NCI-H1092 treated with DMSO at 0.1 percent for 48 hours (cell line): Measurements from ENCODE around the gene KBTBD13.
"Not testable (repeated sequence)": the region's sequence is repeated elsewhere in the genome, so short reads cannot be mapped to it uniquely, and the experiment has no call there.

Source experiments
- DNase-seq: peaks from one replicate; lab custom pipeline; 2025; lab: John Stamatoyannopoulos, UW

Gene KBTBD13

DNA sequence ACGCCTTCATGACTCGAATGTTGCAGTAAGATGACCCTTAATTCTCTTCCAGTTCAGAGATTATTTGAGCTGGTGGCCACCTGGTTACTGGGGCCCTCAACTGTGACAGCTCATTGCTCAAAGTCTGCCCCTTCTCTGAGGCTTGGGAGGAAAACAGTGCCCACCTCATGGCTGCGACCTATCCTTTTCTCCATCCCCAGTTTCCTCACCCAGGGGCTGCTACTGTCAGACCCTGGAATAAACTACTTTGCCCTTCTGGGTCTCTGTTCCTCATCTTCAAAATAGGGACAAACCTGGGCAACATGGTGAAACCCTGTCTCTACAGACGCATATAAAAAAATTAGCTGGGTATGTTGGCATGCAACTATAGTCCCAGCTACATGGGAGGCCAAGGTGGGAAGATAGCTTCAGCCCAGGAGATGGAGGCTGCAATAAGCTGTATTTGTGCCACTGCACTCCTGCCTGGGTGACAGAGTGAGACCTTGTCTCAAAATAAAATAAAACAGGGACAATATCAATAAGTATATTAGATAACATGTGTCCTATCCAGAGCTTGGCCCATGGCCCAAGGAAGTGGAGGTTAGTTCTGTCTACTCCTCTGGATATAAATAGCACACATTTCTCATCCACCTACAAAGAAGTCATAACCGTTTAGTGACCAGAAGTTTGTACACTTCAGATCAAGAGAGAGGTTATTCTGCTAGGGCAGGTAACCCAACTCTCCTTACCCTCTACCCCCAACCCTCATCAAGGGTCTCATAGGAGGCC, 6.6 kb upstream of the KBTBD13 start:
- no peak for DNase-seq

DNA sequence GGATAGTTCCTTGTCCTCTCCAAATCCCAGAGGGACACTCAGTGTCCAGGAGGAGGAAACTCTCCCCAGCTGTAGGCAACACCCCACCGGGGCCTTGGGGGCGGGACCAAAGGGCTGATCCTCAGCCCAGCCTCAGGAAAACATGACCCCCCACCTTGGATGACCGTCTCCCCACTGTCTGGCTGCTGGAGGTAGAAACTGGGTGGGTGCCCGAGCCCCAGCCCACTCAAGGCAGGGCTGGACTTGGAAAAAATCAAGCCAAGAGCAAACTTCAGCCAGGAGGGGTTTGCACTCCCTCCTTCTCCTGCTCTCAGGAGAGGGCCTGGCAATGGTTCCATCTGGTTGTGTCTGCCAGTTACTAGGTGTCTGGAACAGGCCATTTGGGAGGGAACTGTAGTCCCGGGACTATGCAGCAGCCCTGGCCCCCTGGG, 5.2 kb upstream of the KBTBD13 start:
- DNase-seq, result no peak

DNA sequence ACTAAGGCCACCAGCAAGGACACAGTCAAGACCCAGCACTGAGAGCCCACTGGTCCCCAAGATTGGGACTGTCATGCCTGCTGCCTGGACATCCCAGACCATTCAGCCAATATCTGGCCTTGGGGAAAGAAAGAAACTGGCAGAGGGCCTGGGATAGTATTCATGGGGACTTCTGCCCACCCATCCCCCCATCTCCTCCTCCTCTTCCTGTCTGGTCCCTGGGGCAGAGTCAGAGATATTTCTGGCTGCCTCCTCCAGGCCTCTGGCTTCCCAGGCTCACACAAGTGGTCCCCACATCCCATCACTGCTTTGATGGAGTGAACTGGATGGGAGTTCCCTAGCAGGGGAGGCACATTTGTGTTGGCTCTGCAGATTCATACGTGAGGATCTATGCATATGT, 4.5 kb upstream of the KBTBD13 start:
- no peak for DNase-seq

DNA sequence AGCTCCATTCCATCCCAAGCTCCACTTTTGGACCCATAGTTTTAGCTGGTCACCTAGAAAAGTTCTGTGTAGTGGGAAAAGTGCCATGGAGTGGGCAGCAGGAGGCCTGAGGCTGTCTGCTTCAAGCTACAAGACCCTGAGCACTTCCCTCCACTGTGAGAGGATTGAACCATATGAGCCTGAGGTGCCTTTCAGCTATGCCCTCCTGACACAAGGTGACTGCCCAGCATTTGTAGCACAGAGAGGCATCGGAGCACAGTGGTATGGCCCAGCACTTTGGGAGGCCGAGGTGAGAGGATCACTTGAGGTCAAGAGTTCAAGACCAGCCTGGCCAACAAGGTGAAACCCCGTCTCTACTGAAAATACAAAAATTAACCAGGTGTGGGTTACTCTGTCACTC, 3.9 kb upstream of the KBTBD13 start:
- DNase-seq, result no peak

DNA sequence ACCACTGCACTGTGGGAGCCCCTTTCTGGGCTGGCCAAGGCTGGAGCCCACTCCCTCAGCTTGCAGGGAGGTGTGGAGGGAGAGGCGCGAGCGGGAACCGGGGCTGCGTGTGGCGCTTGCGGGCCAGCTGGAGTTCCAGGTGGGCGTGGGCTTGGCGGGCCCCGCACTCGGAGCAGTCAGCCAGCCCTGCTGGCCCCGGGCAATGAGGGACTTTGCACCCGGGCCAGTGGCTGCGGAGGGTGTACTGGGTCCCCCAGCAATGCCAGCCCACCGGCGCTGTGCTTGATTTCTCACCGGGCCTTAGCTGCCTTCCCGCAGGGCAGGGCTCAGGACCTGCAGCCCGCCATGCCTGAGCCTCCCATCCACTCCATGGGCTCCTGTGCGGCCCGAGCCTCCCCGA, 1.6 kb upstream of the KBTBD13 start:
- DNase-seq, result not testable (repeated sequence)

DNA sequence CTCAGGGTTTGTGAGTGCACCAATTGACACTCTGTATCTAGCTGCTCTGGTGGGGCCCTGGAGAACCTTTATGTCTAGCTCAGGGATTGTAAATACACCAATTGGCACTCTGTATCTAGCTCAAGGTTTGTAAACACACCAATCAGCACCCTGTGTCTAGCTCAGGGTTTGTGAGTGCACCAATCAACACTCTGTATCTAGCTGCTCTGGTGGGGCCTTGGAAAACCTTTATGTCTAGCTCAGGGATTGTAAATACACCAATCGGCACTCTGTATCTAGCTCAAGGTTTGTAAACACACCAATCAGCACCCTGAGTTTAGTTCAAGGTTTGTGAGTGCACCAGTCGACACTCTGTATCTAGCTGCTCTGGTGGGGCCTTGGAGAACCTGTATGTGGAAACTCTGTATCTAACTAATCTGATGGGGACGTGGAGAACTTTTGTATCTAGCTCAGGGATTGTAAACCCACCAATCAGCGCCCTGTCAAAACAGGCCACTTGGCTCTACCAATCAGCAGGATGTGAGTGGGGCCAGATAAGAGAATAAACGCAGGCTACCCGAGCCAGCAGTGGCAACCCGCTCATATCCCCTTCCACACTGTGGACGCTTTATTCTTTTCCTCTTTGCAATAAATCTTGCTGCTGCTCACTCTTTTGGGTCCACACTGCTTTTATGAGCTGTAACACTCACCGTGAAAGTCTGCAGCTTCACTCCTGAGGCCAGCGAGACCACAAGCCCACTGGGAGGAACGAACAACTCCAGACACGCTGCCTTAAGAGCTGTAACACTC, 745 bp upstream of the KBTBD13 start:
- DNase-seq, result not testable (repeated sequence)

DNA sequence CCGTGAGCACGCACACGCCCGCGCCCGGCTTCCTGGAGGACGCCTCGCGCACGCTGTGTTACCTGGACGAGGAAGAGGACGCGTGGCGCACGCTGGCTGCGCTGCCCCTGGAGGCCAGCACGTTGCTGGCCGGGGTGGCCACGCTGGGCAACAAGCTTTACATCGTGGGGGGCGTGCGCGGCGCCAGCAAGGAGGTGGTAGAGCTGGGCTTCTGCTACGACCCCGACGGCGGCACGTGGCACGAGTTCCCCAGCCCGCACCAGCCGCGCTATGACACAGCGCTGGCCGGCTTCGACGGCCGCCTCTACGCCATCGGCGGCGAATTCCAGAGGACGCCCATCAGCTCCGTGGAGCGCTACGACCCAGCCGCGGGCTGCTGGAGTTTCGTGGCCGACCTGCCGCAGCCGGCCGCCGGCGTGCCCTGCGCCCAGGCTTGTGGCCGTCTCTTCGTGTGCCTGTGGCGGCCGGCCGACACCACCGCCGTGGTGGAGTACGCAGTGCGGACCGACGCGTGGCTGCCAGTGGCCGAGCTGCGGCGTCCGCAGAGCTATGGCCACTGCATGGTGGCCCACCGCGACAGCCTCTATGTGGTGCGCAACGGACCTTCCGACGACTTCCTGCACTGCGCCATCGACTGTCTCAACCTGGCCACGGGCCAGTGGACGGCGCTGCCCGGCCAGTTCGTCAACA, 890 bp downstream of the KBTBD13 start:
- DNase-seq, result no peak

DNA sequence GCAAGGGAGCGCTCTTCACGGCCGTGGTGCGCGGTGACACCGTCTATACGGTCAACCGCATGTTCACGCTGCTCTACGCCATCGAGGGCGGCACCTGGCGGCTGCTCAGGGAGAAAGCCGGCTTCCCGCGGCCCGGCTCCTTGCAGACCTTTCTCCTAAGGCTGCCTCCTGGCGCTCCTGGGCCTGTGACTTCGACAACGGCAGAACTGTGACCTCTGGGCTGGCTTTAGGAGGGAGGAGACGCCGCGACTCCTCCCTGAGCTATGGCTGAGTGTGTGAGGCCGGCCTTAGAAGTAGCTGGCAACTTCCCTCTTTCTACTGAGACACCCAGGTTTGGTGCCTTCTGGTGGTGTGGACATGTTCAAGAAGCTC, 1.4 kb downstream of the KBTBD13 start:
- DNase-seq, result peak; percentile 6

DNA sequence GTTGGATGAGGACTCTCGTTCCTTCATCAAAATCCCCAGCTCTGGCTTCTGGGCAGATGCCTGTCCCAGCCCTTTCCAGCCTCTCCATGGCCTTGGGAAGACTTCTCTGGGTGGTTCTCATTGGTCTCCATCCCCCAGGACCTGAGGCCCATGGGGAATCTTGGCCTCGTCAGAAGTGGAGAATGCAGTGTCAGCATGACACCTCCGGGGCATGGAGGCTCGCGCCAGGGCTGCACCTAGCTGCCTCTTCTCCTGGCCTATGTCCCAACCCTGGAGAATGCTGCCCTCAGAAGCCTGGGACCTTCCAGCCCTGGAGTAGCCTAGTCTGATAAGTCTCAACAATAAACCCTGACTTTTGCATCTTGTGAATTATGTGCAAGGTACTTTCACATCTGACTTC, 3.0 kb downstream of the KBTBD13 start:
- DNase-seq, result no peak

DNA sequence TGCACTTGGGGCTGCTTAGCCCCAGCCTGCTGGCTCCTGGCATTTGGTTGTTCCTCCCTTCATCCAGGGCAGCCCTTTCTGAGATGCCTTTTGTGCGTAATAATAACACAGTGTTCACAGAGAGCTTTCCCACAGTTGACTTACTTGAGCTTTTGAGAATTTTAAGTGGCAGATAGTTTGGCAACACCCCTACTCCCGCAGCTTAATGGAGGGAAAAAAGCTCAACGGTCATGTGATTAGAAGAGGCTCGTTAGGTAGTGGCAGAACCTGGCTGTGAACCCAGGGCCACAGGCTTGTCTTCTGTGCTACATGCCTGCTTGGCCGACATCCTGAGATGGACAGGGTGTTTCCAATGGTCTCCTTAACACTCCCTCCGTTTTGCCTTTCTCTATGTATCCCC, 4.7 kb downstream of the KBTBD13 start:
- DNase-seq, result no peak

DNA sequence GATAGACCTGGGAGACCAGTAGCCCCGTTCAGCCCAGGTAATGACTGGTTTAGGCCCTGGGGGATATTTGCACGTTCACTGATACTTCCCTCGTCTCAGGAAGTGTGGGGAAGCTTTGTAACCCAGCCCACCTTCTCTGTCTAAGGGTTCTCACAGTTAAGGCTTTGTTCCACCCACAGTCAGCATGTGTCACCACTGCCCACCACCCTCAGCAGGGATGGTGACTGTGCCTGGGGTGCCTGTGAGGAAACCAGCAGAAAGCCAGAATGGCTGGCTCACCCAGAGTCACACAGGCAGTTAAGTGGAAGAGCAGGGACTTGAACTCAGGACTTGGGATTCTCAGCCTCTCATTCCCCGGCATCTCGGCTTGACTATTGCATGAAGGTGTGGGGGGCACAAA, 5.2 kb downstream of the KBTBD13 start:
- no peak for DNase-seq

DNA sequence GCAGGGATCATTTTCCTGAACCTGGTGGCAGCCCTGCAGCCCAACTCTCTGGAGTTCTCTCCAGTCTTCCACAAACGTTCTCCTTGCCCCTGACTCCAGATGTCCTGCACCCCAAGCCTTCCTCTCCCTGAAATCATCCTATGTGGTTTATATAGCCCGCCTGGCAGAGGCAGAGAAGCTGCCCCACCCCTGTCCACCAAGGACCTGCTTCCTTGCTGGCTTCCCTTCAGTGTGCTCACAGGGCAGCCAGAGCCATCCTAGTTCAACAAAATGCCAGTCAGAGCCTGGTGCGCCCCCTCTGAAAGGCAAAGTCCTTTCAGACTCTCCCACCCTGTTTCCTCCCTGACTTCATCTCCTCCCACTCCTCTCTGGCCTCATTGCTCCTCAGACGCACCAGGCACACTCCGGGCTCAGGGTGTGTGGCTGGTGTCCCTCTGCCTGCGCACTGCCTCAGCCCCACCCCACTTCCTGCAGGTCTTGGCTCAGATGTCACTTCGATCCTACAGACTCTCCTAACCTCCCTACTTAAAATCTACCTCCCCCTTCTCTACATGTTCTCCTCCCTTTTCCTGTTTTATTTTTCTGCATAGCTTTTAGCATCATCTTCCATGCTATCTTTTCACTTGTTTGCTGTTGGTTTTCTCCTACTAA, 5.9 kb downstream of the KBTBD13 start:
- DNase-seq, result no peak

DNA sequence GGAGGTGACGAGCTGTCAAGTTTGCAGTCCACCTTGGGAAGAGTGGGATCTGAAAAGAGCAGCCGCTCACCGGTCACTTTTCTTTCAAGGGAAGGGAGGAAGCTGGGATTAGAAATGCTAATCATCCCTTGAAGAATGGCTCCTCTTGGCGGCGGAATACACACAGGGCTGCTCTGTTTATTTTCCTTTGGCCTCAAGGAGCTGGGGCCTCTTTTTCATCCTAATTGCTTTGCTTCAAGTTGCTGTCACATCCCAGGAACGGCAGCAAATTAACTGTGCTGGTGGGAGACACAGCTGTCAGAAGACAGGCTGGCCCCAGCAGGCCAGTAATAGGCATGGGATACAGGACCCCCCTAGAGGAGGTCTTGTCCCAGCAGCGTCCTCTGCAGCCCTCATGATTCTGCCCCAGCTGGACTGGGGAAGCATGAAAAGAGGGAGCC, 6.7 kb downstream of the KBTBD13 start:
- DNase-seq, result no peak

DNA sequence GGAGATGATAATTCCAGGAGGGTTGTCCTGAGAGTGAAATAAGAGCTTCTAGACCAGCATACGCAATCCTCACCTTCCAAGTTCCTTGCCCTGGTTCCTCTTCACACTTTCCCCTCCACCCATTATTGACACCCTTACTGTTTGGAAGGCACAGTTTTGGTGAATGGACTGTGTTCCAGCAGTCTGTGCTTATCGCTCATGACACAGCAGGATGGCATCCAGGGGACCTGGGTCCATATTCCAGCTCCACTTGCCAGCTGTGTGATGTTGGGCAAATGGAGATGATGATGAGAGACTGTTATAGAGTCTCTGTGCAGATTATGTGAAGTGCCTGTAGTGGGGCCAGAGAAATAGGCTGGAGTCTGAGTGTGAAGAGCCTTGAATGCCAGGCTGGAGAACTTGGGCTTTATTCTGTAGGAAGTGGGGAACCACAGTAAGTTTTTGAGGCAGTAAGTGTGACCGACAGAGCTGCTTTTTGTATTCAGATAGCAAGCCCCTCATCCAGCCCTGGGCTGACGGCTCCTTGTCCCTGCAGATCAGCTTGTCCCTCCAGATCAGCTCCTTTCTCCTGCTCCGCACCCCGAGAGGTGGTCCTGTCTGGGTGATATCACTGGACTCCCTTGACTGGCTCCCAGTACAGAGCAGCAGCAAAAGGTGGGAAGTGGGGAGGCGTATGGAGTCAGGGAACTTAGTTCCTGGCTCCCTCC, 8.1 kb downstream of the KBTBD13 start:
- DNase-seq, result no peak

DNA sequence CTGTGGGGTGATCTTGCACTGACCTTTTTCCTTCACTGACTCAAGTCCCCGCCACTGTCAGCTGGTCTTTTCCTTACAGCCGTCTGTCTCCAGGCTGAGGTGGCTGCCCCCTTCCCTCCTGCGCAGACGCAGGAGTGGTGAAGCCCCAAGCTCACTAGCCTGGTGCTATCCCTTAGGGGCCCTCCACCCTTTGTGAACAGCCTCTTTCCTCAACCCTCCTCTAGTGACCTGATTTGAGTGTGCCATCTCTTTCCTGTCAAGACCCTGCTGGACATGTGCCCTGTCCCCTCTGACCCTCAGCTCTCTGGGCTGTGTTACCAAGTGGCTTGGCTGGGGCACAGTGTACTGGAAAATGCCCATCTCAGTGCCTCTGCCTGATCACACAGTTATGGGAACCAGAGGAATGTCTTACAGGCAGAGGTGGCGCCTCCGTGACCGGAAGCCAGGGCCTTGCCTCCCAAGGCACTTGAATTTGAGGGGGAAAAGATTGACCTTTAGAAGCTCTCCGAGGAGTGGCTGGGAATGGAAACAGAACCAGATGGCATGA, 8.7 kb downstream of the KBTBD13 start:
- no peak for DNase-seq

DNA sequence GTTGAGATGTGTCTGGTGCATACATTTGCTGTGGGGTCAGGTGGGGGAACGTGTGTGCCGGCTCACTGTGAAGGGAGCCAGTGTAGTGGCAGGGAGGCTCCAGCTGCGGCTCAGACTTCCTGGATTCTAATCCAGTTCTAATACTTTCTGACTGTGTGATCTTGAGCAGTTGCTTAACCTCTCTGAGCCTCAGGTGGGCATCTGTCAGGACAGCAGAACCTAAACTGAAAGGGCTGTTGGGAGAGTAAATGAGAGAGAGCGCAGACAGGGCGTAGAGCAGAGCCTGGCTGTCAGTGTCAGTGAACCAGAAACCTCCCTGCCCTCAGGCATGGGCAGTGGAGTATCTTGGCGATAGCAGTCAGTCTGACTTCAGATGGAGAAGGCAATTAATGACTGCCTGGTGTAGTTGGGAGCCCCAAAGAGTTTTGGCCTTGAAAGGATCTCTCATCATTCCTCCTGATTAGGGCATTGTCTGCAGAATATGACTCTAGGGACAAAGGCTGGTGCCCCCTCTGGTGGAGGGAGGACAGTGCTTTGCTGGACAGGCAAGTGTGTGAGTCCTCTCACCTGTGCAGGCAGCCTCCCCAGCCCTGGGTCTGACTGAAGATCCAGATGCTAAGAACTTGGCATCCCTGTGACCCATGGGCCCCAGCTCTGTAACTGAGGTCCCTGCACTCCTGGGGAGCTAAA, 9.6 kb downstream of the KBTBD13 start:
- DNase-seq, result no peak

DNA sequence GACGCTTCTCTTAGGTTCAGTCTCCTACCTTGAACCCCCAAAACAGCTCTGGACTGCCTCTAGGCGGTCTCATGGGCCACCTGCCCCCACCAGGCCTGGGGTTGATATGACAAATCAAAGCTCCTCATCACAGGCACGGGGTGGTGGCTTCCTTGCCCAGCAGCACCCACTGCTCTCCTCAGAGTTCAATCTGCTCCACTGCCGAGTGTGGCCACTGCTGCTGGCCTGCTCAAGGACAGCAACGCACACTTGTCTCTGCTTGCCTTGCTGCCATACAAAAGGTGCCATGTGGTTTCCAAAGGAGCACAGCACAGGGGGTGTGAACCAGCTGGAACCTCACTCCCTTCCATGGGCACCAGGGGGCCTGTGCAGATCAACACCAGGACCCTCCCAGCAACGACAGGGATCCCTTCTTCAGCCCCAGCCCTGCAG, 10.2 kb downstream of the KBTBD13 start:
- no peak for DNase-seq

DNA sequence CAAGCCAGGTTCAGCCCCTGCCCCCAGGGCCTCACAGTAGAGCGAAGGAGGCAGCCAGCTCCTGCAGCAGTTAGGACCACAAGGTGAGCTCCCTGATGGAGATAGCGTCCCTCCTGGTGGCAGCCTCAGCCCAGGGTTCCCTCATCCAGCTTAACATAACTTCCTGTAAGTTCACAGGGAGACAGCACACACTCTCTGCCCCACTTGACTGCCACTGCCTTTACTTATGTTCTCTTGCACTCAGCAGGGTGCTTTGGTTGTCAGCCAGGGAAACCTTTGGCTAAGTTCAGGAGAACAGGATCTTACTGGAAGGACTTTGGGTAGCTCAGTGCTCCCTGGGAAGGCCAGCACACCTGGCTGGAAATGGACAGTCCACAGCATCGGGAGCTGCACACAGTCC, 10.9 kb downstream of the KBTBD13 start:
- DNase-seq, result peak; percentile 2

DNA sequence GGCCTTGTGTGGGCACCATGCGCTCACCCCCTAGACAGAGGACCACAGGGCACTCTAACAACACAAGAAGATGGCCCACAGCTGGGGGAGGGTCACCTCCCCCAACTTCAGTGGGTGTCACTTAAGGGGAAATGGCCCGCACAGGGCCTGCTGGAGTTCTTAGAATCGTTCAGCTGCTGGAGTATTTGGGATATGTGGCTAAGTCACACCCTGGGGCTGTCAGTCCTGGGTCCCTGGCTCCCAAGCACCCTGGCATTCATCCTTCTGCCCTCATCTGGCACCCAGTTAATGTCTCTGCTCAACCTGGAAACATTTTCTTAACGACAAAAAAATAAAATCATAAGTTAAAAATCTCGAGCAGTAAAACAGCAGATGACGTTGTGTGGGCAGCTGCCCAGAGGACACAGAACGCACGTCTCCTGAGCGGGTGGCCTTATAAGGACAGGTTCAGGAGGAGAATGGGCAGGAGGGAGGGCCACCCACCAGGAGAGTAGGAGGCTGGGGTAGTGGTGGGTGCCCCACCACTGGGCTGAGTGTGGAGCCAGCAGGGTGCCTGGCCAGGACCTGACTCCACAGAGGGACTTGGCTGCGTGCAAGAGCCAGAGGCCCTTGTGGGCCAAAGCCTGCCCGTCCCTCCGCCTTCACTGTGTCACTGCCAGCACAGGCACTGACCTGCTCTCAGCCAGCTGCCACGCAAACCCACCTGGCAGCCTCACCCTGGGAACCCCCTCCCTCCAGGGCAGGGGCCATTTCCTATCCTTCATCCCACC, 11.5 kb downstream of the KBTBD13 start:
- peak; percentile 16 for DNase-seq

DNA sequence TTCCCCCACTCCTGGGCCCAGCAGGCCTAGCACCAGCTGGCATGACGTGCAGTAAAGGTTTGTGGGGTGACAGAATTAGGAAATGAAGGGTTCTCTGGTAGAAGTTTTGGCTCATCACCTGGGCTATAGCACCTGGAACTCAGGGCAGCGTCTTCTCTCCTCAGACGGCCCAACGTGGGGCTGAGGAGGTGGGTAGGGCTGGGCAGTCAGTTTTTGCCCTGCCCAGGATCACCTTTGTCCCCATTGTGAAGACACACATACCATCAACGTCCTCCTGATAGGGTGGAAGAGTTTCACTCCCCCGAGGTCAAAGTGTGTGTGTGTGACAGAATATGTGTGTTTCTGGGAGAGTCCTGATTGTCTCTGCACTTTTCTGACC, 12.1 kb downstream of the KBTBD13 start:
- no peak for DNase-seq
